Right lobe of liver (tissue), 6 donors: ENCODE results near the gene UBC. TPM values are rescaled to one million over a fixed set of nuclear protein-coding genes. Genes with fewer than 3 reads are reported as not detected.

Source experiments
- ATAC-seq, 4 donors: fragments of 200-7000 bp; cut with Tn5 transposase; one replicate each; pipeline ENCODE4 v1.9.1; 2020; ENCODE audit warnings: mild to moderate bottlenecking in 4 of 4, moderate library complexity in 4 of 4
- DNase-seq, 3 donors: peaks; one replicate each; pipeline ENCODE4 v3.0.0-alpha.2; 2020
- H3K27ac ChIP-seq, 3 donors: fragments of 200-600 bp; one replicate each; pipeline ENCODE4 v1.8.0; 2022
- H3K27me3 ChIP-seq, 2 donors: fragments of 200-600 bp; one replicate each; pipeline ENCODE4 v1.8.0; 2022
- H3K36me3 ChIP-seq, 4 donors: fragments of 200-600 bp; sonication (generic) in 1 of 4; one replicate each; pipeline versions ENCODE4 v1.5.1 to v1.8.0; 2017 to 2022; ENCODE audit warnings: control low read depth in 1 of 4
- H3K4me1 ChIP-seq, 4 donors: fragments of 200-600 bp; sonication (generic) in 1 of 4; one replicate each; pipeline versions ENCODE4 v1.5.1 to v1.8.0; 2017 to 2022; ENCODE audit warnings: control low read depth in 1 of 4
- H3K4me3 ChIP-seq, 3 donors: fragments of 200-600 bp; one replicate each; pipeline ENCODE4 v1.8.0; 2022
- H3K9me3 ChIP-seq, 4 donors: fragments of 200-600 bp; sonication (generic) in 1 of 4; one replicate each; pipeline versions ENCODE4 v1.5.1 to v1.8.0; 2017 to 2022; ENCODE audit warnings: control low read depth in 1 of 4
- CTCF ChIP-seq, 4 donors: fragments of 200-600 bp in 3 of 4; fragments of 450-650 bp in 1 of 4; IDR thresholded peaks; one replicate each; pipeline versions ENCODE4 v1.5.1 to v1.8.0; 2016 to 2022; ENCODE audit warnings: antibody characterized with exemption in 4 of 4, mild to moderate bottlenecking in 2 of 4
- POLR2A ChIP-seq: fragments of 450-650 bp; IDR thresholded peaks from one replicate; pipeline ENCODE4 v1.6.1; 2017; ENCODE audit warnings: antibody characterized with exemption, mild to moderate bottlenecking
- WGBS: methylation state at CpG from one replicate; pipeline ENCODE4 v1.1.6; 2018; ENCODE audit warnings: low coverage, low lambda C conversion rate; ENCODE audit not compliant: insufficient coverage; ENCODE audit errors: missing lambda C conversion rate; 5-methylcytosine and 5-hydroxymethylcytosine counted together
- intact Hi-C, 2 donors: fragments of 100-400 bp; cut with DNase I; formaldehyde crosslinking; loops; one replicate each; pipeline versions ENCODE4 v1.11.2 to v1.14.1; 2022
- long read RNA-seq: library from polyadenylated mRNA; unstranded; transcript quantifications from one replicate; pipeline ENCODE4 v2.0.0, GENCODE V29; 2019
- total RNA-seq, 6 experiments: library from RNA; depleted of rRNA in 2 of 6; stranded (reverse); fragments of >200 nt in 2 of 6; fragmentation: NEBNext Ultra II Directional in 3 of 6; extraction: Animal tissue kit (Norgen Biotek cat#: 25700) in 3 of 6; gene quantifications; one replicate each; pipeline versions ENCODE4 v1.1.0 to v1.2.4, GENCODE V29; 2016 to 2023
- donor health status: DM: no; HTN: yes; CAD: no.
- donor health status: DM: no; HTN: no; CAD: no.
- donor health status: DM: no; HTN: no; CAD: no.
- donor health status: DM: no; HTN: yes; CAD: no.
- donor health status: DM: no; HTN: yes; CAD: no.

The UBC gene
- total RNA-seq, result 1,000 to 10,000 TPM in 1 of 6 experiments, 100 to 1,000 TPM in 5; 390 to 1,023 (median 604) TPM
- long read RNA-seq, transcript UBC-205 (1 exons, 3,745 nt), result minor isoform, 35 of 107 reads
- long read RNA-seq, transcript UBC-201 (2 exons, 2,688 nt), result major isoform, 69 of 107 reads
- long read RNA-seq, partial matches to known transcripts, result 1 of 107 reads
- long read RNA-seq, other reads (novel, unspliced or antisense), result 2 of 107 reads

GRCh38 chr12:124914392-124915238, at the start of gene UBC:
UBC (minus strand) TSS chr12:124914650; CDS start chr12:124913771, 879 bp downstream.
- intact Hi-C loops, result no loop called here
- peaks cover 0 to 24% (median 11%) of the 10 kb centered on the region in 4 donors for H3K36me3 ChIP-seq
- 0% methylated on average over 35 of the region's 85 CpGs for WGBS
- ATAC-seq, result peak; percentile 43 to 69 (median 62)
- H3K4me1 ChIP-seq, result peaks cover 3 to 51% (median 13%) of the 10 kb centered on the region in 4 donors
- TF ChIP-seq CTCF (IDR thresholded peaks at IDR 0.05), result no peak
- peak; percentile 100 for TF ChIP-seq POLR2A
- DNase-seq, result peak; percentile 92 to 95 (median 94)
- H3K27me3 ChIP-seq, result no peaks in the 10 kb centered on the region
- H3K9me3 ChIP-seq, result no peaks in the 10 kb centered on the region
- peak within 1 kb of the TSS; percentile 55 to 91 (median 79) for H3K4me3 ChIP-seq
- peak within 1 kb of the TSS; percentile 100 for H3K27ac ChIP-seq

GRCh38 chr12:124963211-124963610, 48.8 kb upstream of the UBC start:
- ATAC-seq (no peak), DNase-seq (no peak)
- Histone ChIP-seq H3K4me3 (no peak overlapping the region), H3K36me3 (peaks cover 0 to 34% (median 7%) of the 10 kb centered on the region in 4 donors), H3K27me3 (no peaks in the 10 kb centered on the region), H3K27ac (no peak overlapping the region), H3K4me1 (no peaks in the 10 kb centered on the region), H3K9me3 (no peaks in the 10 kb centered on the region)
- TF ChIP-seq POLR2A, result no peak
- intact Hi-C loops, result no loop called here
- whole genome bisulfite sequencing, result 96% methylated on average over 4 of the region's 8 CpGs

GRCh38 chr12:124961055-124961454, 46.6 kb upstream of the UBC start:
- Histone ChIP-seq H3K27me3 (no peaks in the 10 kb centered on the region), H3K27ac (no peak overlapping the region), H3K4me3 (no peak overlapping the region), H3K36me3 (peaks cover 0 to 36% (median 6%) of the 10 kb centered on the region in 4 donors), H3K9me3 (no peaks in the 10 kb centered on the region), H3K4me1 (no peaks in the 10 kb centered on the region)
- ATAC-seq (no peak), DNase-seq (no peak)
- intact Hi-C loops, result no loop called here
- TF ChIP-seq POLR2A, result no peak
- TF ChIP-seq CTCF (IDR thresholded peaks at IDR 0.05), result no peak
- WGBS, result 76% methylated on average over 27 of the region's 29 CpGs

GRCh38 chr12:124956571-124956970, 42.1 kb upstream of the UBC start:
- WGBS, result 100% methylated on average over 2 of the region's 16 CpGs
- Histone ChIP-seq H3K4me3 (no peak overlapping the region), H3K27me3 (no peaks in the 10 kb centered on the region), H3K27ac (no peak overlapping the region), H3K4me1 (no peaks in the 10 kb centered on the region), H3K36me3 (peaks cover 0 to 17% (median 0%) of the 10 kb centered on the region in 4 donors), H3K9me3 (no peaks in the 10 kb centered on the region)
- no peak for TF ChIP-seq POLR2A
- ATAC-seq (no peak), DNase-seq (no peak)
- intact Hi-C loops, result no loop called here

GRCh38 chr12:124954771-124955170, 40.3 kb upstream of the UBC start:
- H3K36me3 ChIP-seq, result peaks cover 0 to 25% (median under 1%) of the 10 kb centered on the region in 4 donors
- H3K4me3 ChIP-seq, result no peak overlapping the region
- no peak overlapping the region for H3K27ac ChIP-seq
- TF ChIP-seq POLR2A (no peak), CTCF (IDR thresholded peaks at IDR 0.05) (no peak)
- H3K9me3 ChIP-seq, result no peaks in the 10 kb centered on the region
- no peaks in the 10 kb centered on the region for H3K4me1 ChIP-seq
- 92% methylated on average over 4 of the region's 4 CpGs for WGBS
- no peaks in the 10 kb centered on the region for H3K27me3 ChIP-seq
- intact Hi-C loops, result no loop called here
- ATAC-seq (no peak), DNase-seq (no peak)
